ENCODE data around the gene UBE2G1. TPM values are rescaled to one million over a fixed set of nuclear protein-coding genes. Genes with fewer than 3 reads are reported as not detected.

UBE2G1 gene
- polyA plus RNA-seq, 2 of the 4 experiments (the other 2 are of a cell fraction), result 86.2 to 117 TPM

- TF ChIP-seq POLR2AphosphoS2 (conservative IDR thresholded peaks at IDR 0.05; ENCODE audit: low read length) (no peak), CBX8 (IDR thresholded peaks at IDR 0.05) (no peak), TP53 (CRISPR knock-in tag; IDR thresholded peaks at IDR 0.05) (no peak), HOXB13 (CRISPR knock-in tag; IDR thresholded peaks at IDR 0.05; ENCODE audit: low read depth) (no peak), FOXS1 (CRISPR knock-in tag; IDR thresholded peaks at IDR 0.05) (no peak), ZC3H11A (IDR thresholded peaks at IDR 0.05) (no peak)
Observed at GRCh38 chr17:4405699-4406098, 39.2 kb upstream of the UBE2G1 start (continued).

GRCh38 chr17:4405038-4405669, 38.7 kb upstream of the UBE2G1 start:
- no peak for FAIRE-seq
- CTCF ChIA-PET, result interaction anchor here (0.5 to 11.1 kb wide), 10 partner anchors 9 to 542 kb away, joined by 3 to 106 read pairs (median 4); no protein-coding TSS in a partner anchor

More at GRCh38 chr17:4405038-4405669, 38.7 kb upstream of the UBE2G1 start:
- Histone ChIP-seq H3K4me1 (no peaks in the 10 kb centered on the region), H3K9me3 (no peaks in the 10 kb centered on the region), H3K27ac (no peak overlapping the region), H3K4me3 (no peak overlapping the region), H3K4me2 (no peak overlapping the region)
- POLR2A ChIA-PET, result no interaction called here
- ATAC-seq (peak; percentile 42 to 62; a peak in 5 of 6 replicates), DNase-seq (ENCODE audit: low read depth in 1 of 2, low spot score in 1 of 2) (no peak)
- no peak for TF ChIP-seq ATOH8 (CRISPR knock-in tag; IDR thresholded peaks at IDR 0.05; ENCODE audit: low read depth)
- TF ChIP-seq PHF8 (IDR thresholded peaks at IDR 0.05; ENCODE audit: borderline replicate concordance, low read depth), result no peak
- TF ChIP-seq RFX5 (IDR thresholded peaks at IDR 0.05), result no peak
- TF ChIP-seq EHMT2 (IDR thresholded peaks at IDR 0.05; ENCODE audit: low read depth), result no peak
- no peak for TF ChIP-seq BCL3 (IDR thresholded peaks at IDR 0.05)
- no peak for TF ChIP-seq CEBPB (IDR thresholded peaks at IDR 0.05)
- TF ChIP-seq HOXB5 (CRISPR knock-in tag; IDR thresholded peaks at IDR 0.05), result no peak
- no peak for TF ChIP-seq HDAC2 (IDR thresholded peaks at IDR 0.05)
- no peak for TF ChIP-seq ELK1 (IDR thresholded peaks at IDR 0.05; ENCODE audit: low read depth, low read length)
- no peak for TF ChIP-seq RAD21 (conservative IDR thresholded peaks at IDR 0.05 in 1 of 2, IDR thresholded peaks at IDR 0.05 in 1 of 2)
- no peak for TF ChIP-seq RCOR1 (IDR thresholded peaks at IDR 0.05; ENCODE audit: low read depth, low read length)
- TF ChIP-seq, protein P1, sequence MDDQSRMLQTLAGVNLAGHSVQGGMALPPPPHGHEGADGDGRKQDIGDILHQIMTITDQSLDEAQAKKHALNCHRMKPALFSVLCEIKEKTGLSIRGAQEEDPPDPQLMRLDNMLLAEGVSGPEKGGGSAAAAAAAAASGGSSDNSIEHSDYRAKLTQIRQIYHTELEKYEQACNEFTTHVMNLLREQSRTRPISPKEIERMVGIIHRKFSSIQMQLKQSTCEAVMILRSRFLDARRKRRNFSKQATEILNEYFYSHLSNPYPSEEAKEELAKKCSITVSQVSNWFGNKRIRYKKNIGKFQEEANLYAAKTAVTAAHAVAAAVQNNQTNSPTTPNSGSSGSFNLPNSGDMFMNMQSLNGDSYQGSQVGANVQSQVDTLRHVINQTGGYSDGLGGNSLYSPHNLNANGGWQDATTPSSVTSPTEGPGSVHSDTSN (IDR thresholded peaks at IDR 0.05), result no peak
- no peak for TF ChIP-seq USF2 (IDR thresholded peaks at IDR 0.05)
- no peak for TF ChIP-seq EHF (CRISPR knock-in tag; IDR thresholded peaks at IDR 0.05)
- TF ChIP-seq, protein P2, sequence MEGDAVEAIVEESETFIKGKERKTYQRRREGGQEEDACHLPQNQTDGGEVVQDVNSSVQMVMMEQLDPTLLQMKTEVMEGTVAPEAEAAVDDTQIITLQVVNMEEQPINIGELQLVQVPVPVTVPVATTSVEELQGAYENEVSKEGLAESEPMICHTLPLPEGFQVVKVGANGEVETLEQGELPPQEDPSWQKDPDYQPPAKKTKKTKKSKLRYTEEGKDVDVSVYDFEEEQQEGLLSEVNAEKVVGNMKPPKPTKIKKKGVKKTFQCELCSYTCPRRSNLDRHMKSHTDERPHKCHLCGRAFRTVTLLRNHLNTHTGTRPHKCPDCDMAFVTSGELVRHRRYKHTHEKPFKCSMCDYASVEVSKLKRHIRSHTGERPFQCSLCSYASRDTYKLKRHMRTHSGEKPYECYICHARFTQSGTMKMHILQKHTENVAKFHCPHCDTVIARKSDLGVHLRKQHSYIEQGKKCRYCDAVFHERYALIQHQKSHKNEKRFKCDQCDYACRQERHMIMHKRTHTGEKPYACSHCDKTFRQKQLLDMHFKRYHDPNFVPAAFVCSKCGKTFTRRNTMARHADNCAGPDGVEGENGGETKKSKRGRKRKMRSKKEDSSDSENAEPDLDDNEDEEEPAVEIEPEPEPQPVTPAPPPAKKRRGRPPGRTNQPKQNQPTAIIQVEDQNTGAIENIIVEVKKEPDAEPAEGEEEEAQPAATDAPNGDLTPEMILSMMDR (IDR thresholded peaks at IDR 0.05), result no peak
- TF ChIP-seq HEYL (CRISPR knock-in tag; IDR thresholded peaks at IDR 0.05), result no peak
- no peak for TF ChIP-seq BHLHE40 (IDR thresholded peaks at IDR 0.05; ENCODE audit: low read depth, low read length)
- no peak for TF ChIP-seq HOXB13 (CRISPR knock-in tag; IDR thresholded peaks at IDR 0.05; ENCODE audit: low read depth)
- TF ChIP-seq HES2 (IDR thresholded peaks at IDR 0.05), result no peak
- 66% methylated on average over 7 of the region's 7 CpGs for WGBS (ENCODE audit: missing lambda C conversion rate)
